Peyer's patch (tissue), 4 donors: ENCODE measurements around the gene TMEM123.

Experiments
- CTCF ChIP-seq, 6 experiments: fragments of 450-650 bp in 4 of 6; fragments of 200-600 bp in 2 of 6; sonication (generic) in 1 of 6; IDR thresholded peaks; one replicate each; pipeline ENCODE4 v1.5.1; 2017 to 2019; ENCODE audit warnings: antibody characterized with exemption in 6 of 6, mild to moderate bottlenecking in 3 of 6, moderate library complexity in 1 of 6
- POLR2A ChIP-seq, 2 donors: fragments of 450-650 bp; IDR thresholded peaks; one replicate each; pipeline ENCODE4 v1.5.1; 2017; ENCODE audit warnings: antibody characterized with exemption in 2 of 2, mild to moderate bottlenecking in 2 of 2, moderate library complexity in 2 of 2

GRCh38 chr11:102410382-102410784, 42.2 kb downstream of the TMEM123 start:
- no peak for TF ChIP-seq POLR2A (IDR thresholded peaks at IDR 0.05)
- TF ChIP-seq CTCF (IDR thresholded peaks at IDR 0.05) = no peak
